Measurements from ENCODE around the gene S100A7.

DNA sequence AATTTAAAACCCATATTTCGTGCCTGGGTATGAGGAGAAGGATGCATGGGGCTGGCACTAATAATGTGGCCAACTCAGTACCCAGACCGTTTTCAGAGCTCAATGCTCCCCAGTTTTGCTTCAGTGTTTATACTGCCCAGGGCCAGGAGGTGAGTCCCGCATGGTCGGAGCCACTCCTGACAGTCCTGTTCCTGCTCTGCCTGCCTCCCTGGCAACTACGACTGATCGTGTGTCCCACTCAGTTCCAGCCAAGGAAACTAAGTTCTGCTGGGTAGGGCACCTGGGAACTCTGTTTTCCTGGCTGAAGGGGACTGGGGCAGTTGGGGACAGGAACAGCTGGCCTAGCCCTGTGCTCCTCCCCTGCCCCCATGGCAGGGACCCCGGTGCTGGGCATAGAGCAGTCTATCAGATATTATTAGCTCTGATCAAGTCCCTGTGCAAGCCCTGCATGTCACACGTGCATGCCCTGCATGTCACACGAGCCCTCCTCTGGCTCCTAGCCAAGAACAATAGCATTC lies 19.2 kb downstream of the S100A7 start:
- TF ChIP-seq CTCF (IDR thresholded peaks at IDR 0.05), result no peak
- no peak for TF ChIP-seq ZFX (IDR thresholded peaks at IDR 0.05; ENCODE audit: borderline replicate concordance)
